Vagina (tissue), 2 donors: Measurements from ENCODE around the gene ABLIM2.

Experiments used
- POLR2AphosphoS5 ChIP-seq, 2 donors: sonication (generic); formaldehyde crosslinking; IDR thresholded peaks; one replicate each; pipeline ENCODE4 v1.9.0; 2017; ENCODE audit warnings: antibody characterized with exemption in 2 of 2, mild to moderate bottlenecking in 2 of 2, low read depth in 1 of 2; ENCODE audit not compliant: insufficient read depth in 1 of 2
- TF ChIP-seq, protein P1 (sequence below), 3 experiments: fragments of 450-650 bp in 2 of 3; fragments of 200-600 bp in 1 of 3; sonication (generic) in 1 of 3; IDR thresholded peaks; one replicate each; pipeline ENCODE4 v1.5.1; 2017 to 2019; ENCODE audit warnings: antibody characterized with exemption in 3 of 3, mild to moderate bottlenecking in 2 of 3, moderate library complexity in 2 of 3

DNA sequence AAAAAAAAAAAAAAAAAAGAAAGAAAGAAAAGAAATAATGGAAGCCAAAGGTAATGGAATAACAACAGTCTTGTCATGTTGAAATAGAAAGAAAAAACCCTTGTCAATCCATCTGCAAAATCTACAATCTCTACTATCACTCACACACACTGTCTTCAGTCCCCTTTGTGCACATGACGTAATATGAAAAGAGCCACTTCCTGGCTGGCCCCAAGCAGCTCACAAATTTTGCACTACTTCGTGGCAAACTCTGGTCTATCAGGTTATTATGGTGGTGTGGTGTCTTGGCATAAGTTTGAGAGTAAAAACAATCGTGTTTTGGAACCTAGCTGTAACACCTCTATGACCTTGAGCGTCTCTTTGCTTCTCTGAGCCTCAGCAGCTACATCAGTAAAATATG is 210.7 kb downstream of the ABLIM2 start:
- TF ChIP-seq, protein P1, sequence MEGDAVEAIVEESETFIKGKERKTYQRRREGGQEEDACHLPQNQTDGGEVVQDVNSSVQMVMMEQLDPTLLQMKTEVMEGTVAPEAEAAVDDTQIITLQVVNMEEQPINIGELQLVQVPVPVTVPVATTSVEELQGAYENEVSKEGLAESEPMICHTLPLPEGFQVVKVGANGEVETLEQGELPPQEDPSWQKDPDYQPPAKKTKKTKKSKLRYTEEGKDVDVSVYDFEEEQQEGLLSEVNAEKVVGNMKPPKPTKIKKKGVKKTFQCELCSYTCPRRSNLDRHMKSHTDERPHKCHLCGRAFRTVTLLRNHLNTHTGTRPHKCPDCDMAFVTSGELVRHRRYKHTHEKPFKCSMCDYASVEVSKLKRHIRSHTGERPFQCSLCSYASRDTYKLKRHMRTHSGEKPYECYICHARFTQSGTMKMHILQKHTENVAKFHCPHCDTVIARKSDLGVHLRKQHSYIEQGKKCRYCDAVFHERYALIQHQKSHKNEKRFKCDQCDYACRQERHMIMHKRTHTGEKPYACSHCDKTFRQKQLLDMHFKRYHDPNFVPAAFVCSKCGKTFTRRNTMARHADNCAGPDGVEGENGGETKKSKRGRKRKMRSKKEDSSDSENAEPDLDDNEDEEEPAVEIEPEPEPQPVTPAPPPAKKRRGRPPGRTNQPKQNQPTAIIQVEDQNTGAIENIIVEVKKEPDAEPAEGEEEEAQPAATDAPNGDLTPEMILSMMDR (IDR thresholded peaks at IDR 0.05), result no peak
- TF ChIP-seq POLR2AphosphoS5 (IDR thresholded peaks at IDR 0.05; ENCODE audit: insufficient read depth in 1 of 2, low read depth in 1 of 2), result no peak
